ENCODE measurements around the gene MME.

The MME gene

DNA sequence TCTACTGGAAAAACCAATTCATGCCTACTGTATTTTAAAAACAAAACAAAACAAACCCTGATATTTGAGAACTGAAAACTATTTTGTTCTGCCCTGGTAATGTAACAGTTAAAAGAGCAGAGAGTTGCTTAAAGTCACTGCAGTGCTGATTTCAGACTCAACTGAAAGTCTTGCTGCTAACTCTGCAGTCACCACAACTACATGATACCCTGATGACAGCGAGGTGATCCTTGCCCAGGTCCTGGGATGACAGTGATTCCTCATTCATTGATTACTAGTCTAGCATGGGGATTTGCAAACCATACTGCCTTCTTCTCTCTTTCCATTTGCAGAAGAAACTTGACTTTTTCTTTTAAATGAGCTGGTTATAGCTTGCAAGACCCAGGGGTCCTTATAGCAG is 67.5 kb downstream of the MME start:
- no peak for TF ChIP-seq ZNF274 (IDR thresholded peaks at IDR 0.05; ENCODE audit: low read depth, low read length)
- H3K4me3 ChIP-seq (ENCODE audit: low read length) = no peak overlapping the region

- no peak for TF ChIP-seq ZNF274 (IDR thresholded peaks at IDR 0.05; ENCODE audit: low read depth, low read length)
- H3K4me3 ChIP-seq (ENCODE audit: low read length) = no peak overlapping the region
These were observed 69.4 kb downstream of the MME start for GRCh38 chr3:155149494-155149893.

- H3K4me3 ChIP-seq (ENCODE audit: low read length) = no peak overlapping the region
- no peak for TF ChIP-seq ZNF274 (IDR thresholded peaks at IDR 0.05; ENCODE audit: low read depth, low read length)
These were observed 73.4 kb downstream of the MME start for GRCh38 chr3:155153242-155154186.

DNA sequence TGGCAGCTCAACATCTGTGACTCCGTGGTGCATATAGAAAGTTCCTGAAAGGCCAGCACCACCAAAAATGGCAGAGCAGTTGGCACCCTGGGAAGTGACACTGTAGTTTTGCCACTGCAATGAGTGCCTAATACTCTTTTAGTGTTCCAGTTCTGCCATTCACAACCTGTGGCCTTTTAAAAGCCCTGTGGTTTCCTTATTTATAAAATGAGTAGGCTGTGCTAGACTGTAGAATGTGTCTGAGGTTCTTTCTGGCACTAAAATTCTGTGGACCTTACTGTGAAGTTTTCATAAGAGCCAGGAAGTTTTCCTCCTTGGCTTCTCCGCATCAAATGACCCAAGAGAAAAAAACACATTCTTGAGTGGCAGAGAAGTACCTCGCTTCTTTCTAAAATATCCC is 74.1 kb downstream of the MME start:
- no peak for TF ChIP-seq ZNF274 (IDR thresholded peaks at IDR 0.05; ENCODE audit: low read depth, low read length)
- H3K4me3 ChIP-seq (ENCODE audit: low read length) = no peak overlapping the region

- H3K4me3 ChIP-seq (ENCODE audit: low read length) = no peak overlapping the region
- TF ChIP-seq ZNF274 (IDR thresholded peaks at IDR 0.05; ENCODE audit: low read depth, low read length) = no peak
These were observed 78.4 kb downstream of the MME start for GRCh38 chr3:155158346-155159037.

GRCh38 chr3:155159301-155159700 is 79.2 kb downstream of the MME start:
- no peak for TF ChIP-seq ZNF274 (IDR thresholded peaks at IDR 0.05; ENCODE audit: low read depth, low read length)
- H3K4me3 ChIP-seq (ENCODE audit: low read length) = no peak overlapping the region

GRCh38 chr3:155161640-155162292 is 81.6 kb downstream of the MME start:
- TF ChIP-seq ZNF274 (IDR thresholded peaks at IDR 0.05; ENCODE audit: low read depth, low read length) = no peak

DNA sequence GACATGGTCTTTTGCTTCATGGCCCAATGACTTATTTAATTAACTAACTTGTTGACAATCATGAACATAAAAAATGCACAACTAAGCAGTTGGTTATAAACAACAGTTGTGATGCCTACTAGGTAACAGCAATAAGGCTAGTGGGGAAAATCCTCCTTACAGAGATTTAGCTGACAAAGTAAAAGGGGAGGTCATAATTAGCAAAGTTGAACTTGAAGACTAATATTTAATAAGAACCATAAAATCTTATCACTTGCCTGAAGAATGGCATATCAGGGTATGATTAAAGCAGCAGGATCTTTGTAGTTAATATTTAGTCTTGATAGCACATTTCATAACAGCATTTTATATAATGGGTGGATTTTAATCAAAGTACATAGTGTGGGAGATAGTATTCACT is 84.2 kb downstream of the MME start:
- H3K4me3 ChIP-seq (ENCODE audit: low read length) = no peak overlapping the region
- no peak for TF ChIP-seq ZNF274 (IDR thresholded peaks at IDR 0.05; ENCODE audit: low read depth, low read length)

More at GRCh38 chr3:155161640-155162292, 81.6 kb downstream of the MME start:
- no peak overlapping the region for H3K4me3 ChIP-seq (ENCODE audit: low read length)

DNA sequence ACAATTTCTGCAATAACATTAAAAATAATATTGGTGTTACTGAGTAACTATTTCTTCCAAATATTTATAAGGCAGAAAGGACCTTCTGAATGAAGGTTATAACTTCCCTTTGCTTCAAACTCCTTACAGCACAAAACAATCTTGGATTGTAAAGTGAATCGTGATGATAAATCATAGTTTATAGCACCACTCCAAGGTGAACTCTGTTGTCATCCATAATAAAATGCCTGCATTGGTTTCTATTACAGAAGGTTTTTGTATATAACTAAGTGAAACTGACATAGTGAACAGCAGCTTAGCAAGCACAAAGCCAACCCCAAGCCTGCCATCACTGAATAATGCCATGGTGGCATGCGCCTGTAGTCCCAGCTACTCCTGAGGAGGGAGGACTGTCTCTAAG is 86.3 kb downstream of the MME start:
- no peak overlapping the region for H3K4me3 ChIP-seq (ENCODE audit: low read length)
- no peak for TF ChIP-seq ZNF274 (IDR thresholded peaks at IDR 0.05; ENCODE audit: low read depth, low read length)

GRCh38 chr3:155169197-155169596 is 89.1 kb downstream of the MME start:
- no peak overlapping the region for H3K4me3 ChIP-seq (ENCODE audit: low read length)
- TF ChIP-seq ZNF274 (IDR thresholded peaks at IDR 0.05; ENCODE audit: low read depth, low read length) = no peak

GRCh38 chr3:155173771-155174170 is 93.7 kb downstream of the MME start:
- TF ChIP-seq ZNF274 (IDR thresholded peaks at IDR 0.05; ENCODE audit: low read depth, low read length) = no peak
- H3K4me3 ChIP-seq (ENCODE audit: low read length) = no peak overlapping the region

GRCh38 chr3:155178810-155179436 is 98.8 kb downstream of the MME start:
- TF ChIP-seq ZNF274 (IDR thresholded peaks at IDR 0.05; ENCODE audit: low read depth, low read length) = no peak

DNA sequence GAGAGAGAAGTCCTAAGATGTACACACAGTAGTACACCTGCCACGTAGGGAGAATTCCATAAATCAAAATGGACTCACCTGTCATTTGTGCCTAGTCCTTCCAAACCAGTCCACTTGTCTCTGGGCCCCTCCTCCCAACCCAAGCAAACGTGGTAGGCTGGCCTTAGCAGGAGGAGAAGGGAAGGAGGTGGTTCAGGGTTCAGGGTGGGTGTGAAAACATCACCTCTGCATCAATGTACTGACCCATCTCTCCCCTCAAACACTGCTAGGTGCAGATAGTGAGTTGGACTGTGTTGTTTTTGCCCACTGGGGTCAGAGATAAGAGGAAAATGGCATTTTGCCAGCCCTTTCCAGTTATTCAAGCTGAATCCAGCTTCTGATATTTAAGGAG is 99.3 kb downstream of the MME start:
- H3K4me3 ChIP-seq (ENCODE audit: low read length) = no peak overlapping the region
- TF ChIP-seq ZNF274 (IDR thresholded peaks at IDR 0.05; ENCODE audit: low read depth, low read length) = no peak

More at GRCh38 chr3:155178810-155179436, 98.8 kb downstream of the MME start:
- no peak overlapping the region for H3K4me3 ChIP-seq (ENCODE audit: low read length)
